GM21447 (cell line): ENCODE results near the gene USP17L27.
"Not testable (repeated sequence)": the region's sequence is repeated elsewhere in the genome, so short reads cannot be mapped to it uniquely, and the experiment has no call there.

Source experiments
- ATAC-seq: cut with Tn5 transposase; IDR thresholded peaks from one replicate; pipeline ENCODE4 v1.9.1; 2021; ENCODE audit not compliant: unreplicated experiment

Gene USP17L27

GRCh38 chr4:9343848-9344247 is at the start of gene USP17L27:
TSS of gene USP17L27 (plus strand) at chr4:9344148. CDS start at chr4:9344148, 0 bp downstream.
- not testable (repeated sequence) for ATAC-seq

- not testable (repeated sequence) for ATAC-seq
Observed at GRCh38 chr4:9324191-9324590, 19.8 kb upstream of the USP17L27 start.

GRCh38 chr4:9324865-9325264 is 19.1 kb upstream of the USP17L27 start, which contains the start of gene USP17L24:
TSS of gene USP17L24 (plus strand) at chr4:9325165. CDS start at chr4:9325165, 0 bp downstream.
- not testable (repeated sequence) for ATAC-seq

- not testable (repeated sequence) for ATAC-seq
Observed at GRCh38 chr4:9329611-9330010, 14.3 kb upstream of the USP17L27 start, which contains the start of gene USP17L25. TSS of gene USP17L25 (plus strand) at chr4:9329911. CDS start at chr4:9329911, 0 bp downstream.

- ATAC-seq = not testable (repeated sequence)
Observed at GRCh38 chr4:9334358-9334757, 9.6 kb upstream of the USP17L27 start, which contains the start of gene USP17L26. TSS of gene USP17L26 (plus strand) at chr4:9334658. CDS start at chr4:9334658, 0 bp downstream.

- ATAC-seq = not testable (repeated sequence)
Observed at GRCh38 chr4:9339103-9339502, 4.8 kb upstream of the USP17L27 start, which contains the start of gene USP17L5. TSS of gene USP17L5 (plus strand) at chr4:9339403. CDS start at chr4:9339403, 0 bp downstream.

GRCh38 chr4:9348593-9348992 is 4.6 kb downstream of the USP17L27 start, which contains the start of gene USP17L28:
TSS of gene USP17L28 (plus strand) at chr4:9348893. CDS start at chr4:9348893, 0 bp downstream.
- not testable (repeated sequence) for ATAC-seq

GRCh38 chr4:9350866-9351265 is 6.9 kb downstream of the USP17L27 start:
- not testable (repeated sequence) for ATAC-seq

GRCh38 chr4:9353338-9353737 is 9.4 kb downstream of the USP17L27 start, which contains the start of gene USP17L29:
TSS of gene USP17L29 (plus strand) at chr4:9353638. CDS start at chr4:9353638, 0 bp downstream.
- not testable (repeated sequence) for ATAC-seq

- not testable (repeated sequence) for ATAC-seq
Observed at GRCh38 chr4:9362829-9363228, 18.9 kb downstream of the USP17L27 start, which contains the start of gene USP17L30. TSS of gene USP17L30 (plus strand) at chr4:9363129. CDS start at chr4:9363129, 0 bp downstream.

- ATAC-seq = not testable (repeated sequence)
Observed at GRCh38 chr4:9379881-9380280, 35.9 kb downstream of the USP17L27 start.

GRCh38 chr4:9381012-9381534 is 37.1 kb downstream of the USP17L27 start:
- ATAC-seq = not testable (repeated sequence)

GRCh38 chr4:9384126-9384525 is 40.2 kb downstream of the USP17L27 start:
- no peak for ATAC-seq

- ATAC-seq = not testable (repeated sequence)
Observed at GRCh38 chr4:9389001-9389400, 45.1 kb downstream of the USP17L27 start.
